OCI-LY3 (cell line): ENCODE results near the gene PEAK3.

ENCODE experiments used
- H2AFZ ChIP-seq: fragments of 200-600, 300-600 bp; shearing (Covaris generic); 2 replicates; pipeline ENCODE4 v1.6.0; 2014; ENCODE audit warnings: antibody characterized with exemption, low read depth, low read length
- H3K27ac ChIP-seq: fragments of 200-600, 300-600 bp; sonication (generic); 2 replicates; pipeline ENCODE4 v1.5.1; 2014; ENCODE audit warnings: mild to moderate bottlenecking, low read length, moderate library complexity, mixed read lengths
- H3K27me3 ChIP-seq: fragments of 200-600, 300-600 bp; sonication (generic); 2 replicates; pipeline ENCODE4 v1.6.1; 2014; ENCODE audit warnings: low read depth, low read length, mixed read lengths
- H3K36me3 ChIP-seq: fragments of 200-600, 300-600 bp; sonication (generic); replicated peaks from 2 replicates; pipeline ENCODE3; 2014; ENCODE audit warnings: low read depth, low read length, mixed read lengths
- H3K4me1 ChIP-seq: fragments of 300-600, 200-600 bp; sonication (generic); 2 replicates; pipeline ENCODE4 v1.6.1; 2014; ENCODE audit warnings: low read length, mixed read lengths
- H3K4me2 ChIP-seq: fragments of 200-600, 300-600 bp; sonication (generic); 2 replicates; pipeline ENCODE4 v1.6.1; 2014; ENCODE audit warnings: low read length, mixed read lengths
- H3K4me3 ChIP-seq: fragments of 300-600, 200-600 bp; sonication (generic); 2 replicates; pipeline ENCODE4 v1.5.1; 2014; ENCODE audit warnings: antibody characterized with exemption, mild to moderate bottlenecking, low read length, moderate library complexity
- H3K79me2 ChIP-seq: fragments of 300-600, 200-600 bp; shearing (Covaris generic); 2 replicates; pipeline ENCODE4 v1.6.1; 2014; ENCODE audit warnings: mild to moderate bottlenecking, low read length, mixed read lengths
- H3K9ac ChIP-seq: fragments of 300-600, 200-600 bp; shearing (Covaris generic); 2 replicates; pipeline ENCODE4 v1.6.0; 2014; ENCODE audit warnings: mild to moderate bottlenecking, low read length, moderate library complexity
- H3K9me3 ChIP-seq: fragments of 200-600, 300-600 bp; shearing (Covaris generic); 2 replicates; pipeline ENCODE4 v1.6.1; 2014; ENCODE audit warnings: low read length, mixed read lengths; ENCODE audit not compliant: insufficient read depth
- H4K20me1 ChIP-seq: fragments of 200-600, 300-600 bp; sonication (generic); 2 replicates; pipeline ENCODE4 v1.6.1; 2016; ENCODE audit warnings: low read length, mixed read lengths; ENCODE audit not compliant: insufficient read depth
- EZH2phosphoT487 ChIP-seq: fragments of 200-600 bp; shearing (Covaris generic); IDR thresholded peaks from 2 replicates; pipeline ENCODE4 v1.6.1; 2018; ENCODE audit warnings: antibody characterized with exemption, mixed run types, low read depth
- TF ChIP-seq, protein P1 (sequence below): fragments of 200-600, 300-600 bp; sonication (generic); IDR thresholded peaks from 2 replicates; pipeline ENCODE4 v1.5.1; 2014; ENCODE audit warnings: antibody characterized with exemption, low read length, low read depth

PEAK3 gene

DNA sequence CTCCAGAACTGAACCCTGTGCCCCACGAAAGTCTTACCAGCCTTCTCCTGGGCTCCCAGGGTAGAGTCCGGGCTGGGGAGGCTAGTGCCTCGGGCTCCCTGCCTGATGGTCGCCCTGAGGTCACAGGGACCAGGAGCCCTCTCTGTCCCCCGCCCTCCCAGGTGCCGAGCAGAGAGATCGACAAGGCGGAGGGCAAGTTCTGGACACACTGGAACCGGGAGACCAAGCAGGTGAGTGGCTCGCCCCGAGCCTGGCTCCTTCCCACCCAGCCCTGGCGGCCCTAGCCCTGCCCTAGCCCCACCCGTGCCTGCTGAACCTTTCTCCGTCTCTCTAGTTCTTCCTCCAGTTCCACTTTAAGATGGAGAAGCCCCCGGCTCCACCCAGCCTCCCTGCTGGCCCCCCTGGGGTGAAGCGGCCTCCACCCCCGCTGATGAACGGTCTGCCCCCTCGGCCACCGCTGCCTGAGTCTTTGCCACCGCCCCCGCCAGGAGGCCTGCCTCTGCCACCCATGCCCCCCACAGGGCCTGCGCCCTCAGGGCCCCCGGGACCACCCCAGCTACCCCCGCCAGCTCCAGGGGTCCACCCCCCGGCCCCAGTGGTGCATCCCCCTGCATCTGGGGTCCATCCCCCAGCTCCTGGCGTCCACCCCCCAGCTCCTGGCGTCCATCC, 34.4 kb downstream of the PEAK3 start:
- H3K27me3 ChIP-seq = no peaks in the 10 kb centered on the region
- no peaks in the 10 kb centered on the region for H3K4me1 ChIP-seq
- H3K36me3 ChIP-seq = peaks cover 71% of the 10 kb centered on the region
- H3K9ac ChIP-seq = no peak overlapping the region
- H3K4me2 ChIP-seq = no peak overlapping the region
- H3K79me2 ChIP-seq = peaks cover 14% of the 10 kb centered on the region
- H3K4me3 ChIP-seq = no peak overlapping the region
- H4K20me1 ChIP-seq = peaks cover 39% of the 10 kb centered on the region
- TF ChIP-seq, protein P1, sequence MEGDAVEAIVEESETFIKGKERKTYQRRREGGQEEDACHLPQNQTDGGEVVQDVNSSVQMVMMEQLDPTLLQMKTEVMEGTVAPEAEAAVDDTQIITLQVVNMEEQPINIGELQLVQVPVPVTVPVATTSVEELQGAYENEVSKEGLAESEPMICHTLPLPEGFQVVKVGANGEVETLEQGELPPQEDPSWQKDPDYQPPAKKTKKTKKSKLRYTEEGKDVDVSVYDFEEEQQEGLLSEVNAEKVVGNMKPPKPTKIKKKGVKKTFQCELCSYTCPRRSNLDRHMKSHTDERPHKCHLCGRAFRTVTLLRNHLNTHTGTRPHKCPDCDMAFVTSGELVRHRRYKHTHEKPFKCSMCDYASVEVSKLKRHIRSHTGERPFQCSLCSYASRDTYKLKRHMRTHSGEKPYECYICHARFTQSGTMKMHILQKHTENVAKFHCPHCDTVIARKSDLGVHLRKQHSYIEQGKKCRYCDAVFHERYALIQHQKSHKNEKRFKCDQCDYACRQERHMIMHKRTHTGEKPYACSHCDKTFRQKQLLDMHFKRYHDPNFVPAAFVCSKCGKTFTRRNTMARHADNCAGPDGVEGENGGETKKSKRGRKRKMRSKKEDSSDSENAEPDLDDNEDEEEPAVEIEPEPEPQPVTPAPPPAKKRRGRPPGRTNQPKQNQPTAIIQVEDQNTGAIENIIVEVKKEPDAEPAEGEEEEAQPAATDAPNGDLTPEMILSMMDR = no peak
- TF ChIP-seq EZH2phosphoT487 = no peak
- no peaks in the 10 kb centered on the region for H3K9me3 ChIP-seq
- no peak overlapping the region for H2AFZ ChIP-seq
- no peak overlapping the region for H3K27ac ChIP-seq

DNA sequence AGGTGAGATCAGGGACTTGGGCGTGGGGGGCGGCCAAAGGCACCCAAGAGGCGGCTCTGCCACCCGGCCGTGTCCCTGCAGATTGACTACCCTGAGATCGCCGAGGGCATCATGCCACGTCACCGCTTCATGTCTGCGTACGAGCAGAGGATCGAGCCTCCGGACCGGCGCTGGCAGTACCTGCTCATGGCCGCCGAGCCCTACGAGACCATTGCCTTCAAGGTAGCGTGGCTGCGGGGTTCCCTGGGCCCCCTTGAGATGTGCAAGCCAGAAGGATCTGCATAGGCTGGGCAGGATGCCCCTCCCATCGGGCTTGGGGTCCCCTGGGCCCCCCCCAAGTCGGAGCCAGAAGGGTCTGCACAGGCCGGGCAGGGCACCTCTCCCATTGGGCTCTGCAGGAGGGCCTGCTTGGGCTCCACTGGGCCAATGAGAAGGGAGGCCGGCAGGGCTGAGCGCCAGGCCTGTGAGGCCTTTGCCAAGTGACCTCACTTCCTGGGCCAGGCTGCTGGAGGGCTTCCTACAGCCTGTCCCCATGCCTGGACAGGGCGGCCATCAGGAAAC, 35.1 kb downstream of the PEAK3 start:
- Histone ChIP-seq H2AFZ (no peak overlapping the region), H3K79me2 (peaks cover 21% of the 10 kb centered on the region), H3K27ac (no peak overlapping the region), H3K4me3 (no peak overlapping the region), H3K4me2 (no peak overlapping the region), H4K20me1 (peaks cover 46% of the 10 kb centered on the region), H3K27me3 (no peaks in the 10 kb centered on the region), H3K4me1 (no peaks in the 10 kb centered on the region), H3K9ac (no peak overlapping the region), H3K9me3 (no peaks in the 10 kb centered on the region), H3K36me3 (peaks cover 68% of the 10 kb centered on the region)
- TF ChIP-seq EZH2phosphoT487 = no peak
- TF ChIP-seq, protein P1 = no peak

DNA sequence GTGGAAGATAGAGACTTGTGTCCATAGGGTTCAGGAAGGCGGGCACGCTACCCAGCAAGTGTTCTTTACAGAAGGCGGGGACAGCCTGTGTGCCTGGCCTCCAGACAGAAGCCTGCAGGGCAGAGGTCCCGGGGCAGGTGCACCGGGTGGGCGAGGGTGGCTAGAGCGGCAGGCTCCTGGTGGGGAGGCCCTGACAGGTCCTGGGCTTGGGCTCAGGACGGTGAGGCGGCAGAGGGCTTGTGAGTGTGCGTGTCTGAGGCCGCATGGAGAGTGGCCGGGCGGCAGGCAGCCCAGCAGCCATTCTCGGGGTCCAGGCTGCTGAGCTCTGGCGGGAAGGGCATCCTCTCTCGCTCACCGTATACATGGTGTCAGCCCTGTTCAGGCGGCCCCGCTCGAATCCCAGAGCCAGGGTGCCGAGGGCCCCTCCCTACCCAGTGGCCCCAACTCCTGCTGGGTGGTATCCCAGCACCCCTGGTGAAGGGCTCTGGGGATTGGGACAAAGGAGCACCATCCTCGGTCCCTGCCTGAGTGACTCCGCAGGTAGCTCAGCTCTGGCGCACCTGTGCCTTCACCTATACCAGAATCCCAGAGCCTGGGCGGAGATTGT, 35.9 kb downstream of the PEAK3 start:
- H3K4me3 ChIP-seq = no peak overlapping the region
- H3K27me3 ChIP-seq = no peaks in the 10 kb centered on the region
- TF ChIP-seq EZH2phosphoT487 = no peak
- TF ChIP-seq, protein P1 = no peak
- no peak overlapping the region for H2AFZ ChIP-seq
- no peak overlapping the region for H3K27ac ChIP-seq
- H3K9me3 ChIP-seq = no peaks in the 10 kb centered on the region
- H4K20me1 ChIP-seq = peaks cover 53% of the 10 kb centered on the region
- H3K9ac ChIP-seq = no peak overlapping the region
- H3K79me2 ChIP-seq = peaks cover 29% of the 10 kb centered on the region
- no peaks in the 10 kb centered on the region for H3K4me1 ChIP-seq
- H3K4me2 ChIP-seq = no peak overlapping the region
- H3K36me3 ChIP-seq = peaks cover 71% of the 10 kb centered on the region

DNA sequence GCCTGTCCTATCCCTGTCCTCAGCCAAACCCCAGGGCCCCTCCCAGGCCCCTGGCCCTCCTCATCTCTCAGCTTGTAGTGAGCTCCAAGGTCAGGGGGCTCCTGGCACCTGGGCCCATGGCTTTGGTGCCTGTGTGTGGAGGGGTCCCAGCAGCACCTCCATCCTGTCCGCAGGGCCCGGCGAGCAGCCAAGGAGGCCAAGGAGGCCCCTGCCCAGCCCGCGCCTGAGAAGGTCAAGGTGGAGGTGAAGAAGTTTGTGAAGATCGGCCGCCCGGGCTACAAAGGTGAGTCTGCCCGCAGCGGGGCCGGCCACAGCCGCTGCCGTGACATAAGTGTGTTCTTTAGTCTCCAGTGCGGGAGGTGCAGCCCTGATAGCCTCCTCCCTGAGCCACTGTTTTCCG, 36.7 kb downstream of the PEAK3 start:
- peaks cover 75% of the 10 kb centered on the region for H3K36me3 ChIP-seq
- H4K20me1 ChIP-seq = peaks cover 62% of the 10 kb centered on the region
- peaks cover 37% of the 10 kb centered on the region for H3K79me2 ChIP-seq

More for the DNA sequence above, 36.7 kb downstream of the PEAK3 start:
- Histone ChIP-seq H3K4me3 (no peak overlapping the region), H3K4me1 (no peaks in the 10 kb centered on the region), H3K9ac (no peak overlapping the region), H2AFZ (no peak overlapping the region), H3K27me3 (no peaks in the 10 kb centered on the region), H3K27ac (no peak overlapping the region), H3K9me3 (no peaks in the 10 kb centered on the region), H3K4me2 (no peak overlapping the region)
- no peak for TF ChIP-seq EZH2phosphoT487
- TF ChIP-seq, protein P1 = no peak
